HG03095 (cell line): Measurements from ENCODE around the gene TMEM270.

ENCODE experiments used
- ATAC-seq: cut with Tn5 transposase; IDR thresholded peaks from one replicate; pipeline ENCODE4 v1.9.1; 2021; ENCODE audit warnings: moderate library complexity; ENCODE audit not compliant: unreplicated experiment

Gene TMEM270

DNA sequence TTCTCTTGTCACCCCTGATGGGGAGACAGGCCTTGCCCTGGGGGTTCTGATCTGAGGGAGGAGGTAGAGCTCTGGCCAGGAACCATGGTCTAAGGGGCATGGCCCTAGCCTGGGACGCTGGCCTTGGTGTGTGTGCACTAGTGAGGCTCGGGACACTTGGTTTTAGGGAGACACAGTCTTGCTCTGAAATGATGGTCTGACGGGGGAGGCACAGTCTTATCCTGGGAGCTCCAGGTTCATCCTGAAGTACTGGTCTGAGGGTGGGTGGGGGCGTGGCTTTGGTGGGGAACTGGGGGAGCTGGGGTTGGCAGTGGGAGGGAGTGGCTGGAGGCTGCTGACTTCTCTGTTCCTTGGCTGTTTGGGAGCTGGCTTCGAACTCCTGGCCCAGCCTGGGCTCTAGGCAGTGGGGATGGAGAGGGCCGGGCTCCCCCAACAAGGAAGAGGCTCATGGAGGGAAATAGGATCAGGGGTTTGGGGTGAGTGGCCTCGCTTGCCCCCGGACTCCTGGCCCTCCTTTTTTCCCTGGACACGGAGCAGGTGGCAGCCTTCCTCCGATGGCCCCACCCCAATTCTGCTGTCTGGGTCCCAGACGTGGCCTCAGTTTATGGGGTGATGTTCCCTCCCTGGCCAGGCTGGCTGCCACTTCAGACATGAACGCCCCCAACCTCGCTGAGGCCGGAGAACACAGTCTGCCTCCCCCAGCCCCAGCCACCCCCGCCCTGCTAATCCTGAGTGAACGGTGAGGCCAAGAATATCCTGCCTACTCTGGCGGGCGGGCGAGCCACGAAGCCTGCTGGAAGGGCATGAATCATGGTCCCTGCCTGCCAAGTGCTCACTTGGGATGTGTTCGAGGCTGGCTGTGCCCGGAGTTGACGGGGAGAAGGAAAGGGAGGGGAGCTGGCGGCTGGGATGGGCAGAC lies 43.5 kb downstream of the TMEM270 start:
- ATAC-seq: no peak

DNA sequence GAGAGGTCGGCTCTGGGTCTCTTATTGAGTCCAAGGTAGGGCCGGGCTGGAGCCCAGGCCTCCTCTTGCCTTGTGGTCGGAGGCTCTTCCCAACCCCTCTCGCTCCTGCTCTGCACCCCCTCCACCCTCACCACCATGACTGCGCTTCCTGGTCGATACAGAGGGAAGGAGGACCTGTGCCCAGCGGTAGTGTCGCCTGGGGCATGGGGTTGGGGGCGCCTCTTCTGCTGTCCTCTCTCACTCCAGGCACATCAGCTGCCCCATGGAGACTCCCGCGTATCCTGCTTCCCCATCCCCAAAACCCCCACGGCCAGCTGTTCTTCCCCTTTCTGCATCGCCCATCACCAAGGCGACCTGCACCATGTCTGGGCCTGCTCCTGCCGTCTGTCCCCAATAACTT lies 44.4 kb downstream of the TMEM270 start:
- ATAC-seq: no peak

DNA sequence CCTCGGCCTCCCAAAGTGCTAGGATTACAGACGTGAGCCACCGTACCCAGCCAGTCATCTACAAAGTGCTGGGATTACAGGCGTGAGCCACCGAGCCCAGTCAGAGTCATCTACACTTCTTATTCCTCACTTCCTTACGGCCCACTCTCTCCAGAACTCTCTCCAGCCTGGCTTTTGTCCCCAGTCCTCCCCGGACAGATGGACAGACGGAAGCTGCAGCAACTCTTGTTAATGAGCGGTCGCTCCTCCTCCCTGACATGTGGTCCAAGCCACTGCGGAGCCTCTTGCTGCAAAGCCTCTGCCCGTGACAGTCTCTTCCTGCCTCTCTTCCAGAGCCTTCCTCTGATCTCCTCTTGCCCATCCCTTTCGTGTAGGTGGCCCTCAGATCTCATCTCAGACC lies 45.9 kb downstream of the TMEM270 start:
- no peak for ATAC-seq

DNA sequence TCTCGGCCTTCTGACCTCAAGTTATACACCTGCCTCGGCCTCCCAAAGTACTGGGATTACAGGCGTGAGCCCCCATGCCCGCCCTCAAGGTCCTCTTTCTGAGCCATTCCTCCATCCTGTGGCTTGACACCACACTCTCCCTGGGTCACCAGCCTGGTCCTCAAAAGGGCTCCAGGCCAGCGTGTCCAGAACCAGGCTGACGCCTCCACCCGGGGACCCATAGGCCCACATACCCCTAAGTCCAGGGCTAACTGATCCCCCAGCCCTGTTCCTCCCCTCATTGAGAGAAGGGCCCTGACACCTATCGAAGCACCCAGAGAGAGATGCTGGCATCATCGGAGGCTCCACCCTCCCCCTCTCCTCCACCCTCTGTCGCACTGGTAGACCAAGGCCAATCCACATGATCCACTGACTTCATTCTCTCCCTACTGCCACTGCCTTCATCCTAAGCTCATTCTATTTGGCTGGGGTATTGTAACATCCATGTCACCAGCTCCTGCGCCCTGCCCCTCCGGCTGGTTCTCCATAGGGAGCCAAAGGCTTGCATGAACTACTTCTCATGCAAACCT lies 46.7 kb downstream of the TMEM270 start:
- ATAC-seq: no peak

DNA sequence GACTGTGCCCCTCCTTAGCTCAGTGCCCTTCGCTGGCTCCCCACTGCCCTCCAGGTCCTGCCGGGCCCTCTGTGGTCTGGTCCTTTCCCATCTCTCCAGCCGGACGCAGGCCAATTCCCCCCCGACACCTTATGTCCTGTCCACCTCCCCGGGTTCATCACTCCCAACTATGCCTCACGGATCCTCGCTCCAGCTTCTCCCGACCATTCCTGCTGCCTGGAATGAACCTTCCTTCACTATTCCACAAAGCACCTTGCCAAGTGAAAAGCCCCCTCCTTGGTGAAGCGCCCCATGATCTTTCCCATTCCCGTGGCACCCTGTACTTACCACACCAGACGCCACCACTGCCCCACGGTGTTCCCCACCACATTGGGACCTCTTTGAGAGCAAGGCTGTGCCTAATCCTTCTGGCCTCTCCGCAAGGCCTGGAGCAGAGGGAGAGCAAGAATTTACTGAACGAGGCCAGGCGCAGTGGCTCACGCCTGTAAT lies 47.2 kb downstream of the TMEM270 start:
- no peak for ATAC-seq

DNA sequence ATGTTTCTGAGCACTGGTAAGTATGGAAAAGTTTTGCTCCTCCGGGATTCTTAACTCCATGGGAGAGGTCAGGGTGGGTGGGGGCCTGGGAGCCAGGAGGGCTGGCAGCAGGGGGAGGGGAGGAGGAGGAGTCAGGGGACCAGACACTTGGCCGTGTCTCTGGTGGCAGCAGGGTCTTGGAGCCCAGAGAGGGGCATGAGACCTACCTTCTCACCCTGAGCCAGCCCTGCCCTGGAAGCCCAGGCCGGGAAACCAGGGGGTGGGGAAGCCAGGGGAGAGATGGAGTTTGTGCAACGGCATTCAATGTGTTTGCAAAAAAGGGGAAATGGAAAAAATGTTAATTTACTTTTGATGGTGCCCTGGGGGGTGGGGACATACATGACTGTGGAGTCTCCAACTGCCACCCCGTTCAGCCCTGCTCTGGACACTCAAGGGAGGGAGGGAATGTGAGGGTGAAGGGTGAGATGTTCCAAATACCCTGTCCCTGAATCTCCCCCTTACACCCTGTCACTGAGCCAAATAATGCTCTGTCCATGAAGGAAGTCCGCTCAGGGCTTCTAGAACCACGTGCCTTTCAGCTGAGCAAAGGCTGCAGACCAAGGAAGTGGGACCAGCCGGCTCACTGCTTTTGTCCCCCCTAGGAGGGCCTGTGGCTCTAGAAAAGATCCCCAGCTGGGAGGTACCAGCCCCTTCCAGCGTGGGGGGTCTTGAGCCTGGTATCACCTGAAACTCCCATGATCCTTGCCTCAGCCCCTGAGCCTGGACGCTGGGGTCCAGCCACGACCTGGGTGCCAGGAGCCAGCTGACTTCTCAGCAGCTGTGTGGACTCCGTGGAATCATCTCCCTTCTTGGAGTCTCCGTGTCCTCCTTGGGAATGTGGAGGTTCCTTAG lies 48.3 kb downstream of the TMEM270 start:
- no peak for ATAC-seq

DNA sequence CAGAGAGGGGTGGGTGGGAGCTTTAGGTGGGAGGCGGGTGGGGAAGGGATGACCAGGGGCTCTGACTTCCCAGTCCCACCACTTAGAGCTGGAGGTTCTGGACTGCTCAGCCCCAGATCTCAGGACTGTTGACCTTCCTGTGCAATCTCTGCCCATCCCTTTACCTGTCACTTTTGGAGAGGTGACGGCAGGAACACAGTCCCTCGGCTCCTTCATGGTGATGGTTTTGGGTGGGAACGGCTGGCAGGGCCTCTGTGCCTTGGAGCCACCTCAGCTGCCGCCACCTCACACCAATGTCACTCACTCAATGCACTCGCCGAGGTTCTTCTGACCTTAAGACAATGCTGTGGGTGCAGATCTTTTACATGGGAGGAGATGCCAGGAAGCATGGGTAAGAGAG lies 49.0 kb downstream of the TMEM270 start:
- no peak for ATAC-seq

DNA sequence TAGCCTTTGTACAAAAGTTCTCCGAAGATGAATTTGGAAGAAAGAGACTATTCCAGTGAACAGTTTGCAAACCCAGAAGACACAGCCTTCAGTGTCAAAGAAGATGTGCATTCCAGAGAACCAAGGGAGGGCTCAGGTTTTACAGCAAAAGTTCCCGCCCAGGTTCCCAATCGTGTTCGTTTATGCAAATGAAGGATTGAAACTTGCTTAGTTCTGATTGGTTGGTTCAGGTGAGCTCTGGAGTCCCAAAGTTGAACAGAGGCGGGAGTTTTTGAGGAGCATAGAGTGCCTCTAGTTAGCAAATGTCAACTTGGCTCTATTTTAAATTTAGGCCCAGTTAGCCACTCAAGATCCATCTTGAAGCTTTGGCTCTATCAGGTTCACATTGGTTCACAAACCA lies 51.3 kb downstream of the TMEM270 start:
- ATAC-seq: no peak
